GM21381 (cell line): ENCODE results near the gene SNN.

Experiments used
- ATAC-seq: cut with Tn5 transposase; IDR thresholded peaks from one replicate; pipeline ENCODE4 v1.9.1; 2021; ENCODE audit warnings: mild to moderate bottlenecking, moderate library complexity; ENCODE audit not compliant: unreplicated experiment

The SNN gene

DNA sequence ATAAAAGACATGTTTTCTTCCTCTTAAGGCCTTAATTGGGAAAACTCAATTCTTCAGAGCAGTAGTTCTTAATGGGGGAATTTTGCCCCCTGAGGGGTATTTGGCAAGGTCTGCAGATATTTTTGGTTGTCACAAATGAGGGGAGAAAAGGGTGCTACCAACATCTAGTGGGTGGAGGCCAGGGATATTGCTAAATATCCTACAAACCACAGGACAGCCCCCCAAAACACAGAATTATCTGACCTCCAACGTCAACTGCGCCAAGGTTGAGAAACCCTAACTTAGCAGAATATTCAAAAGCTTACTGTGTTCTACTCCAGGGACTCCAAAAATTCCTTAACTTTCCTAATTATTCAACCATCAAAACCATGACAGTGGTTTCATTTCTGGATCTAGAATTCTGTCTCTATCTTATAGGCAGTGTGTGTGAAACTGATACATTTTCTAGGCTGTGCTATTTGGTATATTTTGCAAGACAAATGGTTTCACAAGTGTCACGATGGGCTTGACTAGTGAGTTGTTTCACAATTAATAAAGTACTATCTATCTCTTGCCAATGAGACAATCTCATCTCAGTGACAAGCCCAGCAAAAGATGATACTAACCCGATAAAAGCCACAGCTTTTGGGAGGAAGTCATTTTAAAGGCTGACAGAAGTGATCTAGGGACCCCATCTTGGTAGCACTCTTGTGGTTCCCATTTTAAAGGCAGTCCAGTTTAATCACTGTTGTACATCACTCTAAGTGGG, 59.7 kb downstream of the SNN start:
- no peak for ATAC-seq
